Breast epithelium (tissue), 4 donors: ENCODE data around the gene FAM217A. TPM values are rescaled to one million over a fixed set of nuclear protein-coding genes. Genes with fewer than 3 reads are reported as not detected.

ENCODE experiments used
- DNase-seq, 2 donors: peaks; one replicate each; pipeline ENCODE4 v3.0.0-alpha.2; 2019; ENCODE audit warnings: low spot score in 2 of 2
- H3K27ac ChIP-seq, 2 donors: fragments of 200-600 bp; sonication (generic) in 1 of 2; one replicate each; pipeline ENCODE4 v1.5.1; 2016 to 2019; ENCODE audit warnings: mild to moderate bottlenecking in 1 of 2
- H3K27me3 ChIP-seq, 2 donors: fragments of 200-600 bp; sonication (generic) in 1 of 2; one replicate each; pipeline versions ENCODE4 v1.5.1 to v1.6.0; 2017 to 2019; ENCODE audit warnings: control low read depth in 1 of 2, mild to moderate bottlenecking in 1 of 2
- H3K36me3 ChIP-seq: fragments of 200-600 bp; one replicate; pipeline ENCODE4 v1.5.1; 2019
- H3K4me1 ChIP-seq, 2 donors: fragments of 200-600 bp; sonication (generic); one replicate each; pipeline ENCODE4 v1.5.1; 2016 to 2019; ENCODE audit warnings: control low read depth in 1 of 2
- H3K4me3 ChIP-seq, 3 donors: fragments of 200-600 bp; sonication (generic); 1 replicate in 2 of 3; 2 replicates in 1 of 3; pipeline ENCODE4 v1.5.1; 2016 to 2019; ENCODE audit warnings: mild to moderate bottlenecking in 3 of 3, moderate library complexity in 2 of 3
- H3K9me3 ChIP-seq, 2 donors: fragments of 200-600 bp; sonication (generic) in 1 of 2; one replicate each; pipeline ENCODE4 v1.5.1; 2016 to 2019; ENCODE audit warnings: control low read depth in 1 of 2
- CTCF ChIP-seq, 3 donors: fragments of 450-650 bp; IDR thresholded peaks; one replicate each; pipeline ENCODE4 v1.5.1; 2016 to 2017; ENCODE audit warnings: antibody characterized with exemption in 3 of 3, mild to moderate bottlenecking in 3 of 3, moderate library complexity in 3 of 3
- POLR2A ChIP-seq: fragments of 450-650 bp; IDR thresholded peaks from one replicate; pipeline ENCODE4 v1.6.1; 2016; ENCODE audit warnings: antibody characterized with exemption, mild to moderate bottlenecking, moderate library complexity
- POLR2AphosphoS5 ChIP-seq, 3 donors: sonication (generic); formaldehyde crosslinking; IDR thresholded peaks; one replicate each; pipeline ENCODE4 v1.6.1; 2017; ENCODE audit warnings: antibody characterized with exemption in 3 of 3
- intact Hi-C: fragments of 100-400 bp; cut with DNase I; formaldehyde crosslinking; loops from one replicate; pipeline ENCODE4 v1.15.1; 2023; ENCODE audit warnings: low total_unique reads
- total RNA-seq, 3 donors: library from RNA; depleted of rRNA; stranded (reverse); fragments of >200 nt; gene quantifications; one replicate each; pipeline ENCODE4 v1.1.0, GENCODE V29; 2016

Gene FAM217A
- total RNA-seq, 3 donors from 2014 or later = not detected

- Histone ChIP-seq H3K4me3 (no peak overlapping the region), H3K4me1 (no peaks in the 10 kb centered on the region), H3K27ac (no peak overlapping the region), H3K9me3 (no peaks in the 10 kb centered on the region), H3K36me3 (no peaks in the 10 kb centered on the region), H3K27me3 (no peaks in the 10 kb centered on the region)
- intact Hi-C loops = no loop called here
- TF ChIP-seq POLR2AphosphoS5 (IDR thresholded peaks at IDR 0.05) (no peak), POLR2A (no peak), CTCF (IDR thresholded peaks at IDR 0.05) (no peak)
- no peak for DNase-seq
Measured at GRCh38 chr6:4108561-4109093, 29.7 kb upstream of the FAM217A start.

- Histone ChIP-seq H3K36me3 (no peaks in the 10 kb centered on the region), H3K27me3 (no peaks in the 10 kb centered on the region), H3K4me1 (no peaks in the 10 kb centered on the region), H3K9me3 (no peaks in the 10 kb centered on the region), H3K4me3 (no peak overlapping the region), H3K27ac (no peak overlapping the region)
- intact Hi-C loops = no loop called here
- TF ChIP-seq CTCF (IDR thresholded peaks at IDR 0.05) (no peak), POLR2A (no peak), POLR2AphosphoS5 (IDR thresholded peaks at IDR 0.05) (no peak)
- no peak for DNase-seq
Measured at GRCh38 chr6:4107873-4108272, 28.9 kb upstream of the FAM217A start.

GRCh38 chr6:4105980-4106536 is 27.1 kb upstream of the FAM217A start:
- intact Hi-C loops = no loop called here
- TF ChIP-seq POLR2AphosphoS5 (IDR thresholded peaks at IDR 0.05) (no peak), CTCF (IDR thresholded peaks at IDR 0.05) (no peak), POLR2A (no peak)
- H3K9me3 ChIP-seq = no peaks in the 10 kb centered on the region
- no peak for DNase-seq
- no peaks in the 10 kb centered on the region for H3K27me3 ChIP-seq
- H3K4me3 ChIP-seq = no peak overlapping the region
- H3K36me3 ChIP-seq = no peaks in the 10 kb centered on the region
- no peaks in the 10 kb centered on the region for H3K4me1 ChIP-seq
- H3K27ac ChIP-seq = no peak overlapping the region

- TF ChIP-seq POLR2AphosphoS5 (IDR thresholded peaks at IDR 0.05) (no peak), CTCF (IDR thresholded peaks at IDR 0.05) (no peak), POLR2A (no peak)
- H3K4me3 ChIP-seq = no peak overlapping the region
- H3K9me3 ChIP-seq = no peaks in the 10 kb centered on the region
- intact Hi-C loops = no loop called here
- H3K27me3 ChIP-seq = no peaks in the 10 kb centered on the region
- H3K4me1 ChIP-seq = no peaks in the 10 kb centered on the region
- H3K27ac ChIP-seq = no peak overlapping the region
- peak in 1 of 2 donors; percentile 35 for DNase-seq
- no peaks in the 10 kb centered on the region for H3K36me3 ChIP-seq
Measured at GRCh38 chr6:4103929-4104328, 25.0 kb upstream of the FAM217A start.

- H3K27ac ChIP-seq = no peak overlapping the region
- H3K27me3 ChIP-seq = no peaks in the 10 kb centered on the region
- H3K4me1 ChIP-seq = no peaks in the 10 kb centered on the region
- H3K36me3 ChIP-seq = no peaks in the 10 kb centered on the region
- intact Hi-C loops = no loop called here
- no peak for DNase-seq
- H3K9me3 ChIP-seq = no peaks in the 10 kb centered on the region
- no peak overlapping the region for H3K4me3 ChIP-seq
- TF ChIP-seq CTCF (IDR thresholded peaks at IDR 0.05) (no peak), POLR2AphosphoS5 (IDR thresholded peaks at IDR 0.05) (no peak), POLR2A (no peak)
Measured at GRCh38 chr6:4102687-4103244, 23.8 kb upstream of the FAM217A start.
